Type B pancreatic cell (in vitro differentiated cells): ENCODE data around the gene ROR1. TPM values are rescaled to one million over a fixed set of nuclear protein-coding genes. Genes with fewer than 3 reads are reported as not detected.
A peak's percentile ranks its signal among the peaks of the same experiment; 100 is the strongest.

Experiments used
- DNase-seq: peaks from one replicate; pipeline ENCODE4 v3.0.0; 2021; ENCODE audit warnings: mixed read lengths; ENCODE audit not compliant: unreplicated experiment; ENCODE audit errors: extremely low spot score
- H3K27ac Mint-ChIP-seq: 2 replicates; pipeline ENCODE4 v1.8.0; 2021; ENCODE audit warnings: mild to moderate bottlenecking, mixed read lengths
- H3K27me3 Mint-ChIP-seq: 2 replicates; pipeline ENCODE4 v1.8.0; 2021; ENCODE audit warnings: mixed read lengths
- H3K36me3 Mint-ChIP-seq: 2 replicates; pipeline ENCODE4 v1.8.0; 2021; ENCODE audit warnings: mixed read lengths
- H3K4me1 Mint-ChIP-seq: one replicate; pipeline ENCODE4 v1.8.0; 2021; ENCODE audit warnings: mixed read lengths; ENCODE audit not compliant: unreplicated experiment
- H3K4me3 Mint-ChIP-seq: 2 replicates; pipeline ENCODE4 v1.8.0; 2021; ENCODE audit warnings: mild to moderate bottlenecking, mixed read lengths
- H3K9me3 Mint-ChIP-seq: 2 replicates; pipeline ENCODE4 v1.8.0; 2021; ENCODE audit warnings: mixed read lengths
- CTCF ChIP-seq: fragments of 200-600 bp; sonication (generic); conservative IDR thresholded peaks from 2 replicates; pipeline ENCODE4 v1.5.0; 2021; ENCODE audit warnings: antibody characterized with exemption, mild to moderate bottlenecking
- long read RNA-seq: library from polyadenylated mRNA; unstranded; transcript quantifications from one replicate; pipeline ENCODE4 v2.0.0, GENCODE V29; 2020
- total RNA-seq: library from RNA; stranded (reverse); gene quantifications from 2 replicates; pipeline ENCODE4 v1.2.1, GENCODE V29; 2021; ENCODE audit warnings: low replicate concordance

Gene ROR1
- 14.9 and 32.0 TPM in 2 replicates for total RNA-seq
- long read RNA-seq, partial matches to known transcripts: 10 of 19 reads
- long read RNA-seq, other reads (novel, unspliced or antisense): 9 of 19 reads

GRCh38 chr1:63773815-63774616, at the start of gene ROR1:
TSS of gene ROR1 (plus strand) at chr1:63774017.
- DNase-seq: peak; percentile 90
- peaks cover 33% of the 10 kb centered on the region for H3K27me3 Mint-ChIP-seq
- H3K9me3 Mint-ChIP-seq: no peaks in the 10 kb centered on the region
- no peaks in the 10 kb centered on the region for H3K36me3 Mint-ChIP-seq
- peaks cover 55% of the 10 kb centered on the region for H3K4me1 Mint-ChIP-seq
- peak; percentile 71 for TF ChIP-seq CTCF
- H3K4me3 Mint-ChIP-seq: peak within 1 kb of the TSS; percentile 98
- H3K27ac Mint-ChIP-seq: peak within 1 kb of the TSS; percentile 89

- H3K27me3 Mint-ChIP-seq: no peaks in the 10 kb centered on the region
- no peak for DNase-seq
- no peak overlapping the region for H3K27ac Mint-ChIP-seq
- TF ChIP-seq CTCF: no peak
- no peaks in the 10 kb centered on the region for H3K36me3 Mint-ChIP-seq
- H3K4me3 Mint-ChIP-seq: no peak overlapping the region
- H3K9me3 Mint-ChIP-seq: peaks cover 5% of the 10 kb centered on the region
- peaks cover 5% of the 10 kb centered on the region for H3K4me1 Mint-ChIP-seq
Measured at GRCh38 chr1:63724375-63724899, 49.4 kb upstream of the ROR1 start.

- Mint-ChIP-seq H3K4me1 (peaks cover 21% of the 10 kb centered on the region), H3K36me3 (no peaks in the 10 kb centered on the region), H3K27me3 (no peaks in the 10 kb centered on the region), H3K4me3 (no peak overlapping the region), H3K27ac (no peak overlapping the region), H3K9me3 (peaks cover 5% of the 10 kb centered on the region)
- no peak for DNase-seq
- no peak for TF ChIP-seq CTCF
Measured at GRCh38 chr1:63728611-63729226, 45.1 kb upstream of the ROR1 start.

GRCh38 chr1:63729227-63729620, 44.6 kb upstream of the ROR1 start:
- H3K4me1 Mint-ChIP-seq: peaks cover 21% of the 10 kb centered on the region
- no peak overlapping the region for H3K27ac Mint-ChIP-seq
- H3K27me3 Mint-ChIP-seq: no peaks in the 10 kb centered on the region
- no peak for TF ChIP-seq CTCF
- DNase-seq: no peak
- H3K4me3 Mint-ChIP-seq: no peak overlapping the region
- H3K9me3 Mint-ChIP-seq: peaks cover 5% of the 10 kb centered on the region
- H3K36me3 Mint-ChIP-seq: no peaks in the 10 kb centered on the region

GRCh38 chr1:63730211-63730610, 43.6 kb upstream of the ROR1 start:
- H3K9me3 Mint-ChIP-seq: peaks cover 5% of the 10 kb centered on the region
- H3K36me3 Mint-ChIP-seq: no peaks in the 10 kb centered on the region
- TF ChIP-seq CTCF: no peak
- no peaks in the 10 kb centered on the region for H3K27me3 Mint-ChIP-seq
- DNase-seq: no peak
- no peak overlapping the region for H3K27ac Mint-ChIP-seq
- peaks cover 21% of the 10 kb centered on the region for H3K4me1 Mint-ChIP-seq
- H3K4me3 Mint-ChIP-seq: no peak overlapping the region
